ENCODE measurements around the gene CUL5. TPM values are rescaled to one million over a fixed set of nuclear protein-coding genes. Genes with fewer than 3 reads are reported as not detected.

The CUL5 gene
- total and polyA plus RNA-seq, 2 of the 8 experiments (the other 6 are each of a cell fraction or from before 2014, with no cell fraction given), result 4.9 to 31.8 TPM

DNA sequence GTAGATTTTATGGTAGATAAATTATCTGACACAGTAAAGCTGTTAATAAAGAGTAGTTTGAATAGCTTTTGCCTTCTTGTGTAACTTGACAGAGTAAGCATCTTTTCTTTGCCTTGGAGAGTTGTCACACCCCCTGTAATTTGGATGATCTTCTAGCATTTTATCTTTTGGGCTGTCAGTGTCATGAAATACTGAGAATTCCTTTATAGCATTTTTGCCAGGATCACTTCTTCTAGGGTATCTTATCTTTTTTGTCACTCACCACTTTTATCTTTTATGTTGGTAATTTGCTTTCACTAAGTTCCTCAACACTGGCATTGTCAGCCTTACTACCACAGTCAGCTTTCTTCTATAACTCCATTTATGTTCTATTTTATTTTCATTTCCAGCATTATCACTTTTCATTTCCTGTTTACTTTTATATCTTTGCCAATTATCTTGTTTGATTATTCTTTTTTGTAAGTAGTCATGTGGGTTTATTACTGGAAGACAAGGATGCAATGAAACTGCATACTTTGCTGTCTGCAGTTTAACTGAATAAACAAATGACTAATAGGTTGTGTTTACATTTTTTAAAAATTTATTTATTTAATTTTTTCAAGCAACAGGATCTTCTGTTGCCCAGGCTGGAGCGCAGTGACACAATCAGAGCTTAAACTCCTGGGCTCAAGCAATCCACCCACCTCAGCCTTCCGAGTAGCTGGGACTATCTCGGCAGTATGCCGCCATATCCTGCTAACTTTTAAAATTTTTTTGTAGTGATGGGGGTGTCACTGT, 84.6 kb downstream of the CUL5 start:
- no peak for DNase-seq (ENCODE audit: low read depth in 1 of 2, low spot score in 2 of 2)
- Histone ChIP-seq H3K18ac (ENCODE audit: extremely low read depth, low read length) (no peak overlapping the region), H2BK5ac (ENCODE audit: low read depth, low read length) (no peak overlapping the region), H3K4ac (replicated peaks; ENCODE audit: insufficient read length, low read depth, low read length) (no peak overlapping the region), H3K23me2 (ENCODE audit: low read depth, low read length) (no peaks in the 10 kb centered on the region), H3K23ac (ENCODE audit: insufficient read length) (no peak overlapping the region), H2BK15ac (ENCODE audit: low read length) (no peak overlapping the region), H3K79me1 (ENCODE audit: low read depth, low read length) (no peaks in the 10 kb centered on the region), H3K9me3 (ENCODE audit: insufficient read depth in 2 of 2, low read depth in 1 of 2, low read length in 1 of 2) (no peaks in the 10 kb centered on the region), H3K9ac (replicated peaks in 1 of 4; ENCODE audit: extremely low read depth in 1 of 4, low read depth in 3 of 4, low read length in 3 of 4) (no peak overlapping the region), H3K36me3 (ENCODE audit: control insufficient read depth in 2 of 4, insufficient read depth in 4 of 4, low read length in 3 of 4) (peaks cover 2 to 32% (median 10%) of the 10 kb centered on the region in 4 experiments; a peak in 6 of 8 replicates), H2BK12ac (ENCODE audit: low read depth, low read length) (no peak overlapping the region), H3K4me1 (replicated peaks in 1 of 4; ENCODE audit: control insufficient read depth in 3 of 4, insufficient read depth in 4 of 4, low read length in 3 of 4) (no peaks in the 10 kb centered on the region), H3K4me3 (ENCODE audit: extremely low read depth in 1 of 4, insufficient read depth in 2 of 4, low read depth in 3 of 4, low read length in 4 of 4) (no peak overlapping the region), H2BK20ac (ENCODE audit: low read length) (no peak overlapping the region), H3K14ac (ENCODE audit: insufficient read length) (no peak overlapping the region), H2BK120ac (replicated peaks; ENCODE audit: low read depth, low read length) (no peak overlapping the region), H3K27ac (ENCODE audit: low read depth, low read length) (no peak overlapping the region), H3K56ac (replicated peaks; ENCODE audit: insufficient read length, low read depth, low read length) (no peak overlapping the region), H3K4me2 (ENCODE audit: insufficient read depth in 1 of 2, low read depth in 2 of 2, low read length in 2 of 2) (no peak overlapping the region), H4K91ac (replicated peaks; ENCODE audit: insufficient read length, low read length) (no peak overlapping the region), H3K27me3 (replicated peaks in 1 of 4; ENCODE audit: control insufficient read depth in 3 of 4, extremely low read depth in 1 of 4, insufficient read depth in 3 of 4, low read length in 3 of 4) (no peaks in the 10 kb centered on the region), H3K79me2 (ENCODE audit: control insufficient read depth in 1 of 2, insufficient read depth in 2 of 2, low read length in 2 of 2) (no peaks in the 10 kb centered on the region), H4K8ac (ENCODE audit: extremely low read depth, insufficient read depth, low read length) (no peak overlapping the region), H2AK5ac (ENCODE audit: low read depth, low read length) (no peak overlapping the region), H4K20me1 (replicated peaks in 1 of 2; ENCODE audit: control insufficient read depth in 1 of 2, insufficient read depth in 2 of 2, low read length in 2 of 2) (no peaks in the 10 kb centered on the region), H4K5ac (ENCODE audit: insufficient read length, low read depth, low read length) (no peak overlapping the region), H2AFZ (ENCODE audit: low read length) (no peak overlapping the region)
- CTCF ChIA-PET (ENCODE audit: partially characterized antibody), result interaction anchor here (1.1 to 2.7 kb wide), 2 partner anchors 18 to 68 kb away, joined by 4 to 9 read pairs; no protein-coding TSS in a partner anchor
- no peak for FAIRE-seq
- WGBS, 2 experiments (ENCODE audit: extremely low coverage in 1 of 2, insufficient coverage in 1 of 2, insufficient read length in 1 of 2, insufficient replicate concordance in 2 of 2, low coverage in 1 of 2, low lambda C conversion rate in 2 of 2, missing lambda C conversion rate in 1 of 2), result 95% methylated on average over 4 of the region's 4 CpGs; no CpG with 5 or more reads in 1 of the 2 experiments
- POLR2A ChIA-PET (ENCODE audit: partially characterized antibody), result interaction anchor here (1.9 kb wide), 1 partner anchor 129 kb away, joined by 4 read pairs; the partner anchor contains the start of genes ATM and NPAT
- no peak for TF ChIP-seq NRF1 (IDR thresholded peaks at IDR 0.05; ENCODE audit: low read depth, low read length)
- TF ChIP-seq CHD2 (IDR thresholded peaks at IDR 0.05; ENCODE audit: low read length), result no peak
- TF ChIP-seq PHF8 (conservative IDR thresholded peaks at IDR 0.05; ENCODE audit: low read depth, low read length), result no peak
- TF ChIP-seq, protein P1, sequence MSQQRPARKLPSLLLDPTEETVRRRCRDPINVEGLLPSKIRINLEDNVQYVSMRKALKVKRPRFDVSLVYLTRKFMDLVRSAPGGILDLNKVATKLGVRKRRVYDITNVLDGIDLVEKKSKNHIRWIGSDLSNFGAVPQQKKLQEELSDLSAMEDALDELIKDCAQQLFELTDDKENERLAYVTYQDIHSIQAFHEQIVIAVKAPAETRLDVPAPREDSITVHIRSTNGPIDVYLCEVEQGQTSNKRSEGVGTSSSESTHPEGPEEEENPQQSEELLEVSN (IDR thresholded peaks at IDR 0.05), result no peak
- no peak for TF ChIP-seq EP300 (IDR thresholded peaks at IDR 0.05; ENCODE audit: borderline replicate concordance in 1 of 2, low read depth in 2 of 2, low read length in 2 of 2)
- no peak for TF ChIP-seq CBX5 (IDR thresholded peaks at IDR 0.05; ENCODE audit: low read depth, low read length)
- no peak for TF ChIP-seq JUND (IDR thresholded peaks at IDR 0.05; ENCODE audit: low read length)
- TF ChIP-seq SIN3A (conservative IDR thresholded peaks at IDR 0.05 in 1 of 2, IDR thresholded peaks at IDR 0.05 in 1 of 2; ENCODE audit: low read depth in 1 of 2, low read length in 2 of 2), result no peak
- TF ChIP-seq SRF (IDR thresholded peaks at IDR 0.05; ENCODE audit: low read depth, low read length), result no peak
- TF ChIP-seq SIX5 (IDR thresholded peaks at IDR 0.05; ENCODE audit: low read depth, low read length), result no peak
- no peak for TF ChIP-seq POLR2AphosphoS5 (IDR thresholded peaks at IDR 0.05; ENCODE audit: low read depth, low read length)
- TF ChIP-seq GABPA (IDR thresholded peaks at IDR 0.05; ENCODE audit: borderline replicate concordance, insufficient read depth, low read length), result no peak
